Natural killer cell (primary cell): ENCODE measurements around the gene PRSS36. TPM values are rescaled to one million over a fixed set of nuclear protein-coding genes. Genes with fewer than 3 reads are reported as not detected.

Source experiments
- ATAC-seq, 3 donors: fragments of 150-1000 bp in 2 of 3; fragments of 200-7000 bp in 1 of 3; cut with Tn5 transposase; 1 replicate in 1 of 3; 2 replicates in 2 of 3; pipeline ENCODE4 v1.10.0; 2021; ENCODE audit warnings: mild to moderate bottlenecking in 2 of 3, moderate library complexity in 2 of 3
- DNase-seq, 2 donors: peaks; one replicate each; pipeline versions ENCODE4 v3.0.0 to v3.0.0-alpha.2; 2013 to 2021; ENCODE audit warnings: mixed read lengths in 1 of 2
- H3K27ac ChIP-seq: one replicate; pipeline ENCODE4 v1.5.1; 2013; ENCODE audit warnings: mild to moderate bottlenecking, low read length
- H3K27me3 ChIP-seq: one replicate; pipeline ENCODE4 v1.6.1; 2013; ENCODE audit warnings: low read length; ENCODE audit not compliant: control insufficient read depth, insufficient read depth
- H3K36me3 ChIP-seq: one replicate; pipeline ENCODE4 v1.6.1; 2013; ENCODE audit warnings: low read length; ENCODE audit not compliant: control insufficient read depth, insufficient read depth
- H3K4me1 ChIP-seq: one replicate; pipeline ENCODE4 v1.6.1; 2013; ENCODE audit warnings: low read length; ENCODE audit not compliant: control insufficient read depth, insufficient read depth
- H3K4me3 ChIP-seq: one replicate; pipeline ENCODE4 v1.5.1; 2013; ENCODE audit warnings: low read length
- H3K9me3 ChIP-seq: one replicate; pipeline ENCODE4 v1.6.1; 2013; ENCODE audit warnings: low read length; ENCODE audit not compliant: control insufficient read depth, insufficient read depth
- H3K27ac Mint-ChIP-seq, 2 donors: one replicate each; pipeline ENCODE4 v1.8.0; 2022; ENCODE audit warnings: mild to moderate bottlenecking in 2 of 2, mixed read lengths in 2 of 2, moderate library complexity in 1 of 2
- H3K27me3 Mint-ChIP-seq, 2 donors: one replicate each; pipeline ENCODE4 v1.8.0; 2022; ENCODE audit warnings: low read depth in 2 of 2, mixed read lengths in 2 of 2
- H3K36me3 Mint-ChIP-seq: one replicate; pipeline ENCODE4 v1.8.0; 2022; ENCODE audit warnings: mixed read lengths
- H3K4me1 Mint-ChIP-seq, 2 donors: one replicate each; pipeline ENCODE4 v1.8.0; 2022; ENCODE audit warnings: mixed read lengths in 2 of 2
- H3K4me3 Mint-ChIP-seq: one replicate; pipeline ENCODE4 v1.8.0; 2022; ENCODE audit warnings: mild to moderate bottlenecking, moderate library complexity, mixed read lengths
- H3K9me3 Mint-ChIP-seq, 2 donors: one replicate each; pipeline ENCODE4 v1.8.0; 2022; ENCODE audit warnings: mixed read lengths in 2 of 2
- whole genome bisulfite sequencing: methylation state at CpG from one replicate; pipeline ENCODE4 v1.1.7; 2013; ENCODE audit warnings: missing lambda C conversion rate; ENCODE audit not compliant: insufficient coverage; 5-methylcytosine and 5-hydroxymethylcytosine counted together
- intact Hi-C: fragments of 100-400 bp; cut with micrococcal nuclease; formaldehyde crosslinking; loops from one replicate; pipeline ENCODE4 v1.14.2; 2022
- total RNA-seq, 4 donors: library from RNA; stranded (reverse); fragments of 120-200 nt in 1 of 4; gene quantifications; one replicate each; pipeline versions ENCODE4 v1.2.3 to v1.2.4, GENCODE V29; 2013 to 2022
- TF ChIP-seq, protein P1 (sequence below): fragments of 200-600 bp; IDR thresholded peaks from one replicate; pipeline ENCODE4 v1.8.0; 2022; ENCODE audit warnings: antibody characterized with exemption

PRSS36 gene
- total RNA-seq, 3 donors from 2014 or later (not counting 1 experiment from before 2014, with no cell fraction given): 2.1 to 3.5 (median 2.3) TPM

DNA sequence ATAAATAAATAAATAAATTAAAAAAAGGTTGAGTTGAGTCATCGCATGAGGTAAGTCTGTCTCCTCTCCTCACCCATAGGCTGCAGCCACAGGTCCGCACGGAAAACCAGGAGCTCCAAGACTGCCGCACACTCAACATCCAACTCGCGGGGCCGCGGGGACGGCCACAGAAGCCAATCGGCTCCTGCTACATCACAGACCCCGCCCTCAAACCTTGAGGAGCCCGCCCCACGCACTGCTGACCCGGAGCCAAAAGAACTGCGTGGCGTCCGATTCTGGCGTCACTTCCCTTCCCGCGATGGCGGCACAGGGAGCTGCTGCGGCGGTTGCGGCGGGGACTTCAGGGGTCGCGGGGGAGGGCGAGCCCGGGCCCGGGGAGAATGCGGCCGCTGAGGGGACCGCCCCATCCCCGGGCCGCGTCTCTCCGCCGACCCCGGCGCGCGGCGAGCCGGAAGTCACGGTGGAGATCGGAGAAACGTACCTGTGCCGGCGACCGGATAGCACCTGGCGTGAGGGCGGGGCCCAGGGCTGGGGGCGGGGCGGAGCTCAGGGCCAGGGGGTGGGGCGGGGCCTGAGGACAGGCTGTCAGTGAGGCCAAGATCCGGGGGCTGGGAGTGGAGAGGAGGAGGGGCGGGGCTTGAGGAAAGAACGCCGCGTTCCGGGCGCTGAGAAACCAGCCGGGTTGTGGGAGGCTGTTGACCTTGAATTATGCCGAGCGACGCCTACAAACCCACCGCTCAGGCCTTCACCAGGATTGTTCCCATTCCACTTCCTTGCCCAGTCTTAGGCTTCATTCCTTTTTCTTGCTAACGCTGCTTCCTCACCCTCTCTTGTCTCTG, 32.3 kb downstream of the PRSS36 start, which contains the start of gene KAT8:
KAT8 (plus strand) TSS at position 281 of the 839 bp plus-strand sequence; CDS start at position 299, 18 bp downstream.
- Mint-ChIP-seq H3K36me3 (peaks cover 11% of the 10 kb centered on the region), H3K27ac (peak within 1 kb of the TSS; percentile 81 to 91), H3K4me3 (peak within 1 kb of the TSS; percentile 85), H3K27me3 (no peaks in the 10 kb centered on the region), H3K4me1 (peaks cover 12 to 17% of the 10 kb centered on the region in 2 donors), H3K9me3 (no peaks in the 10 kb centered on the region)
- Histone ChIP-seq H3K4me1 (peaks cover 27% of the 10 kb centered on the region), H3K27ac (peak within 1 kb of the TSS; percentile 74), H3K4me3 (peak within 1 kb of the TSS; percentile 39), H3K27me3 (no peaks in the 10 kb centered on the region), H3K36me3 (peaks cover 27% of the 10 kb centered on the region), H3K9me3 (no peaks in the 10 kb centered on the region)
- ATAC-seq (peak; percentile 92 to 97 (median 92)), DNase-seq (peak; percentile 93 to 98)
- WGBS: under 1% methylated on average over 65 of the region's 68 CpGs
- intact Hi-C loops: loop anchor here (1.0 to 10.0 kb wide), 2 partner anchors 43 to 67 kb away; partner anchors contain the start of genes FUS, ZNF646 and ZNF668
- TF ChIP-seq, protein P1, sequence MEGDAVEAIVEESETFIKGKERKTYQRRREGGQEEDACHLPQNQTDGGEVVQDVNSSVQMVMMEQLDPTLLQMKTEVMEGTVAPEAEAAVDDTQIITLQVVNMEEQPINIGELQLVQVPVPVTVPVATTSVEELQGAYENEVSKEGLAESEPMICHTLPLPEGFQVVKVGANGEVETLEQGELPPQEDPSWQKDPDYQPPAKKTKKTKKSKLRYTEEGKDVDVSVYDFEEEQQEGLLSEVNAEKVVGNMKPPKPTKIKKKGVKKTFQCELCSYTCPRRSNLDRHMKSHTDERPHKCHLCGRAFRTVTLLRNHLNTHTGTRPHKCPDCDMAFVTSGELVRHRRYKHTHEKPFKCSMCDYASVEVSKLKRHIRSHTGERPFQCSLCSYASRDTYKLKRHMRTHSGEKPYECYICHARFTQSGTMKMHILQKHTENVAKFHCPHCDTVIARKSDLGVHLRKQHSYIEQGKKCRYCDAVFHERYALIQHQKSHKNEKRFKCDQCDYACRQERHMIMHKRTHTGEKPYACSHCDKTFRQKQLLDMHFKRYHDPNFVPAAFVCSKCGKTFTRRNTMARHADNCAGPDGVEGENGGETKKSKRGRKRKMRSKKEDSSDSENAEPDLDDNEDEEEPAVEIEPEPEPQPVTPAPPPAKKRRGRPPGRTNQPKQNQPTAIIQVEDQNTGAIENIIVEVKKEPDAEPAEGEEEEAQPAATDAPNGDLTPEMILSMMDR: no peak

DNA sequence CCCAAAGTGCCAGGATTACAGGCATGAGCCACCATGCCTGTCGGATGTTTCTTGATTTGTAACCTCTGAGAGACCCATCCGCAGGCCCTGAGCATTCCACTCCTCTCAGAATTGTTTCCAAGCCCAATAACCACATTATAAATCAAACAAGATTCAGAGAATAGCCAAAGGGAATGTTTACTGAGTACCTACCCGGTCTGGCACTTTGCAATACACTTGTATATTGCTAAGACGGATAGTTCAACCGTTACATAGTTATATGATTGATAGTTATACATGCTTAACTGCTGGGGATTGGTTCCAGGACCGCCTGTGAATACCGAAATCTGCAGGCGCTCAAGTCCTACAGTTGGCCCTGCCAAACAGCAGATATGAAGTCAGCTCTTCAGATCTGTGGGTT, 35.4 kb downstream of the PRSS36 start:
- no peaks in the 10 kb centered on the region for H3K27me3 Mint-ChIP-seq
- ATAC-seq (no peak), DNase-seq (no peak)
- H3K9me3 ChIP-seq: no peaks in the 10 kb centered on the region
- no peaks in the 10 kb centered on the region for H3K27me3 ChIP-seq
- WGBS: 96% methylated on average over 8 of the region's 8 CpGs
- no peaks in the 10 kb centered on the region for H3K36me3 Mint-ChIP-seq
- no peaks in the 10 kb centered on the region for H3K9me3 Mint-ChIP-seq
- peaks cover 22% of the 10 kb centered on the region for H3K36me3 ChIP-seq
- TF ChIP-seq, protein P1: no peak
- H3K27ac ChIP-seq: no peak overlapping the region
- H3K4me3 ChIP-seq: no peak overlapping the region
- H3K27ac Mint-ChIP-seq: no peak overlapping the region
- H3K4me1 ChIP-seq: peaks cover 29% of the 10 kb centered on the region
- H3K4me1 Mint-ChIP-seq: peaks cover 18 to 22% of the 10 kb centered on the region in 2 donors
- intact Hi-C loops: loop anchor here (10.0 kb wide), 1 partner anchor 70 kb away; the partner anchor contains the start of gene FUS
- H3K4me3 Mint-ChIP-seq: no peak overlapping the region

DNA sequence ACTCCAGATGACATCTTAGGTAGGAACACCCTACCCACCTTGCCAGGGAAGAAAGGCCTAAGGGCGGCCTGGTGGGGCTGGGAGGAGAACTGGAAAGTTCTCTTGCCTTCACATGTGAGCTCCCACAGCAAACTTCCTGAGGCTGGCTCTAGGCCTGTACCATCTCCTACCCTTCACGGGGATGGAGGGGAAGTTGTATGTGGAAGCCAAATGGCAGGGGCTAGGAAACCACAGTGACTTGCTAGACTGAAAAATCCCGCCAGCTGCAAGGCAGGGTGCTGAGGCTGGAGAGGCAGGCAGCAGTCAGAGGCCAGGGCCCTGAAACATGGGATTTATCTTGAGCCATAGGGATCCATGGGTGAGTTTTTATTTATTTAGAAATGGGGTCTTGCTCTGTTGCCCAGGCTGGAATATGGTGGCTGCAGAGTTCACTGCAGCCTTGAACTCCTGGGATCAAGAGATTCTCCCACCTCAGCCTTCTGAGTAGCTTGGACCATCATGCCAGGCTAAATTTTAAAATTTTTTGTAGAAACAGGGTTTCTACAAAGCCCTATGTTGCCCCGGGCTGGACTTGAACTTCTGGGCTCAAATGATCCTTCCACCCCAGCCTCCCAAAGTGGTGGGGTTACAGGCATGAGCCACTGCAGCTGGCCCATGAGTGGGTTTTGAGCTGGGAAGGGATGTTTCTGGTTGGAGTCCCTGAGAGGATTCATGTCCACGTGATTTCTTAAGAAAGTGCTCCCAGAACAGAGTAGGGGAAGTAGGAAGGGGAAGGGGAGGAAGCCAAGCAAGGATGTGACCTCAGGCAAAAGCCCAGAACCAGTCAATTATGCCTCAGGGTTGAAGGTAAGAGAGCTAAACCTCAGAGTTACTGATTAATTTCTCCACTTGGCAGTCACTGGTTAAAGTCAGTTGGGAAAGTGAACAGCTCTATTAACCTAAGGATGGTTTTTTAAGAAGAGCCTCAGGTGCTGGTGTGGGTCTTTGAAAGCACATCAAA, 36.4 kb downstream of the PRSS36 start:
- TF ChIP-seq, protein P1: no peak
- peaks cover 15 to 23% of the 10 kb centered on the region in 2 donors for H3K4me1 Mint-ChIP-seq
- WGBS: 48% methylated on average over 4 of the region's 5 CpGs
- peak overlapping the region; percentile 37 for H3K27ac ChIP-seq
- no peaks in the 10 kb centered on the region for H3K36me3 Mint-ChIP-seq
- no peaks in the 10 kb centered on the region for H3K27me3 Mint-ChIP-seq
- H3K9me3 Mint-ChIP-seq: no peaks in the 10 kb centered on the region
- ATAC-seq: no peak
- no peaks in the 10 kb centered on the region for H3K27me3 ChIP-seq
- H3K27ac Mint-ChIP-seq: no peak overlapping the region
- peaks cover 34% of the 10 kb centered on the region for H3K4me1 ChIP-seq
- no peak overlapping the region for H3K4me3 Mint-ChIP-seq
- H3K36me3 ChIP-seq: peaks cover 23% of the 10 kb centered on the region
- H3K9me3 ChIP-seq: no peaks in the 10 kb centered on the region
- DNase-seq: no peak
- no peak overlapping the region for H3K4me3 ChIP-seq
- intact Hi-C loops: loop anchor here (10.0 kb wide), 1 partner anchor 71 kb away; the partner anchor contains the start of gene FUS
